Adipose tissue (tissue), 3 donors: Measurements from ENCODE around the gene ADGB. TPM values are rescaled to one million over a fixed set of nuclear protein-coding genes. Genes with fewer than 3 reads are reported as not detected.

ENCODE experiments used
- polyA plus RNA-seq, 3 donors: library from polyadenylated mRNA; stranded (reverse); fragments of 200-250 nt; gene quantifications; one replicate each; pipeline ENCODE4 v1.2.3, GENCODE V29; 2013
- donor health status: healthy with polysubstance abuse.
- donor health status: Bipolar disorder and iron deficiency.
- donor health status: healthy.

The ADGB gene
- polyA plus RNA-seq, 3 donors = not detected

Other genes with a start within 250 kb of the ADGB start
- 10 to 100 TPM in 2 of 3 donors, 1 to 10 TPM in 1; 8.1 to 44.1 (median 23.1) TPM for gene RAB32, start 55.1 kb upstream of the ADGB start, polyA plus RNA-seq